Panc1 (cell line): ENCODE measurements around the gene PRR5. TPM values are rescaled to one million over a fixed set of nuclear protein-coding genes. Genes with fewer than 3 reads are reported as not detected.

Experiments used
- ATAC-seq: fragments of 200-7000 bp; cut with Tn5 transposase; 2 replicates; pipeline ENCODE4 v1.9.1; 2020; ENCODE audit warnings: mild to moderate bottlenecking, moderate library complexity
- BruUV-seq: library from RNA; stranded (reverse); fragments of 400-500 nt; replicated peaks from 2 replicates; lab custom pipeline; 2021; lab: Mats Ljungman, UMichigan
- CTCF ChIA-PET: fragments of 300-600 bp; sonication (Branson Sonifier 250); formaldehyde crosslinking; loops from one replicate; lab custom pipeline; 2022; ENCODE audit warnings: antibody characterized with exemption; lab: Charles Lee
- POLR2A ChIA-PET: fragments of 300-600 bp; sonication (Branson Sonifier 250); formaldehyde crosslinking; loops from one replicate; lab custom pipeline; 2022; ENCODE audit warnings: antibody characterized with exemption; lab: Charles Lee
- DNase-seq: peaks from one replicate; pipeline ENCODE4 v3.0.0-alpha.2; 2010; ENCODE audit warnings: low read depth, low spot score
- H3K27ac ChIP-seq: 2 replicates; pipeline ENCODE4 v1.5.1; 2011; ENCODE audit warnings: mild to moderate bottlenecking, low read length, inconsistent platforms
- H3K27me3 ChIP-seq: fragments of 200-500 bp; sonication (Bioruptor generic); 2 replicates; pipeline ENCODE4 v1.6.0; 2014; ENCODE audit warnings: low read length, inconsistent platforms; ENCODE audit not compliant: control insufficient read depth, insufficient read depth
- H3K36me3 ChIP-seq: fragments of 200-500 bp; sonication (Bioruptor generic); 2 replicates; pipeline ENCODE4 v1.5.1; 2014; ENCODE audit warnings: inconsistent platforms, mild to moderate bottlenecking, low read length, moderate library complexity; ENCODE audit not compliant: control insufficient read depth, insufficient read depth
- H3K4me1 ChIP-seq: 2 replicates; pipeline ENCODE4 v1.5.1; 2011; ENCODE audit warnings: inconsistent platforms, mild to moderate bottlenecking, low read length, moderate library complexity; ENCODE audit not compliant: control insufficient read depth, insufficient read depth
- H3K4me3 ChIP-seq, 2 experiments: 2 replicates each; pipeline ENCODE4 v1.5.1; 2011 to 2012; ENCODE audit warnings: low read depth in 2 of 2, low read length in 2 of 2, mild to moderate bottlenecking in 2 of 2, inconsistent platforms in 1 of 2, moderate library complexity in 1 of 2
- H3K9me3 ChIP-seq: fragments of 200-500 bp; sonication (Bioruptor generic); 2 replicates; pipeline ENCODE4 v1.5.1; 2014; ENCODE audit warnings: low read depth, mild to moderate bottlenecking, inconsistent platforms, low read length, moderate library complexity; ENCODE audit not compliant: control insufficient read depth, insufficient read depth
- POLR2AphosphoS5 ChIP-seq: IDR thresholded peaks from 2 replicates; pipeline ENCODE4 v1.6.1; 2012; ENCODE audit warnings: mild to moderate bottlenecking, low read depth, low read length, moderate library complexity
- REST ChIP-seq, 2 experiments: IDR thresholded peaks; 2 replicates each; pipeline ENCODE4 v1.6.1; 2011 to 2012; ENCODE audit warnings: low read depth in 2 of 2, control low read depth in 1 of 2, low read length in 1 of 2, mild to moderate bottlenecking in 1 of 2, moderate library complexity in 1 of 2; ENCODE audit not compliant: insufficient read depth in 1 of 2
- SIN3A ChIP-seq: IDR thresholded peaks from 2 replicates; pipeline ENCODE4 v1.6.1; 2012; ENCODE audit warnings: low read depth, mild to moderate bottlenecking, low read length, moderate library complexity, borderline replicate concordance; ENCODE audit not compliant: insufficient read depth
- TCF7L2 ChIP-seq: IDR thresholded peaks from 2 replicates; pipeline ENCODE4 v1.6.1; 2011; ENCODE audit warnings: mild to moderate bottlenecking, low read depth, low read length, inconsistent platforms
- in situ Hi-C: cut with HindIII; loops from 2 replicates; pipeline ENCODE4 v1.10.0; 2016; ENCODE audit warnings: low sequenced_read_pairs, low pct_unique_long_range_greater_than_20kb
- intact Hi-C: fragments of 100-400 bp; cut with micrococcal nuclease; formaldehyde crosslinking; loops from one replicate; pipeline ENCODE4 v1.10.0; 2022; ENCODE audit not compliant: unreplicated experiment
- total RNA-seq: library from RNA; stranded (reverse); gene quantifications from one replicate; pipeline ENCODE4 v1.2.1, GENCODE V29; 2021; ENCODE audit not compliant: unreplicated experiment
- TF ChIP-seq, protein P1 (sequence below): fragments of 450-650 bp; IDR thresholded peaks from 2 replicates; pipeline ENCODE4 v1.5.1; 2017; ENCODE audit warnings: mild to moderate bottlenecking

The PRR5 gene
- total RNA-seq, 1 experiment from 2014 or later, result 11.5 TPM

- no peak overlapping the region for H3K4me3 ChIP-seq
- H3K27me3 ChIP-seq, result no peaks in the 10 kb centered on the region
- 0 out of 2 replicates have a peak, but pooled peaks cover 4% of the 10 kb centered on the region for H3K4me1 ChIP-seq
- ATAC-seq, result no peak
- intact Hi-C loops (no loop called here), in situ Hi-C loops (no loop called here)
- TF ChIP-seq SIN3A, result no peak
- TF ChIP-seq POLR2AphosphoS5, result no peak
- TF ChIP-seq REST (IDR thresholded peaks at IDR 0.05; ENCODE audit: insufficient read depth in 1 of 2, low read depth in 2 of 2, low read length in 1 of 2), result no peak
- no TSS peak for BruUV-seq
- CTCF ChIA-PET, result no interaction called here
- H3K9me3 ChIP-seq, result no peaks in the 10 kb centered on the region
- POLR2A ChIA-PET, result no interaction called here
- DNase-seq, result no peak
- H3K36me3 ChIP-seq, result no peaks in the 10 kb centered on the region
- H3K27ac ChIP-seq, result no peak overlapping the region
Observed at GRCh38 chr22:44707178-44707577, 5.2 kb downstream of the PRR5 start.

DNA sequence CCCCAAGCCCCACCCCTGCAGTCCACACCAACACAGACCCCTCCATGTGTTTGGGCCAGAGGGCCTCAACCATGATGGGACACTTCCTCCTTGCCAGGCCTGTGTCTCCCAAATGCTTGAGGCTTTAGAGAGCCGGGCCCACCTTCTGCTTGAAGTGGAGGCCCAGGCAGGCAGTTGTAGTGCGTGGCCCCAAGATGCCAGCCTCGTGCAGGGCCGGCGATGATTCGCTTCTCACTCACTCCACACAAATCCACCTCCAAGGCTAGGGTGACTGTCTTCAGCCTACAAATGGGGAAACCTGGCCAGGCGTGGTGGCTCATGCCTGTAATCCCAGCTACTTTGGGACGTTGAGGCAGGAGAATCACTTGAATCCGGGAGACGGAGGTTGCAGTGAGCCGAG, 5.7 kb downstream of the PRR5 start:
- Histone ChIP-seq H3K36me3 (no peaks in the 10 kb centered on the region), H3K27ac (no peak overlapping the region), H3K4me3 (no peak overlapping the region), H3K9me3 (no peaks in the 10 kb centered on the region), H3K4me1 (0 out of 2 replicates have a peak, but pooled peaks cover 4% of the 10 kb centered on the region), H3K27me3 (no peaks in the 10 kb centered on the region)
- BruUV-seq, result no TSS peak
- DNase-seq (no peak), ATAC-seq (no peak)
- intact Hi-C loops, result no loop called here
- POLR2A ChIA-PET, result interaction anchor here (0.6 kb wide), 1 partner anchor 9 kb away, joined by 3 read pairs; no protein-coding TSS in a partner anchor
- in situ Hi-C loops, result no loop called here
- no peak for TF ChIP-seq SIN3A
- TF ChIP-seq POLR2AphosphoS5, result no peak
- no peak for TF ChIP-seq REST (IDR thresholded peaks at IDR 0.05; ENCODE audit: insufficient read depth in 1 of 2, low read depth in 2 of 2, low read length in 1 of 2)
- TF ChIP-seq TCF7L2, result no peak
- TF ChIP-seq, protein P1, sequence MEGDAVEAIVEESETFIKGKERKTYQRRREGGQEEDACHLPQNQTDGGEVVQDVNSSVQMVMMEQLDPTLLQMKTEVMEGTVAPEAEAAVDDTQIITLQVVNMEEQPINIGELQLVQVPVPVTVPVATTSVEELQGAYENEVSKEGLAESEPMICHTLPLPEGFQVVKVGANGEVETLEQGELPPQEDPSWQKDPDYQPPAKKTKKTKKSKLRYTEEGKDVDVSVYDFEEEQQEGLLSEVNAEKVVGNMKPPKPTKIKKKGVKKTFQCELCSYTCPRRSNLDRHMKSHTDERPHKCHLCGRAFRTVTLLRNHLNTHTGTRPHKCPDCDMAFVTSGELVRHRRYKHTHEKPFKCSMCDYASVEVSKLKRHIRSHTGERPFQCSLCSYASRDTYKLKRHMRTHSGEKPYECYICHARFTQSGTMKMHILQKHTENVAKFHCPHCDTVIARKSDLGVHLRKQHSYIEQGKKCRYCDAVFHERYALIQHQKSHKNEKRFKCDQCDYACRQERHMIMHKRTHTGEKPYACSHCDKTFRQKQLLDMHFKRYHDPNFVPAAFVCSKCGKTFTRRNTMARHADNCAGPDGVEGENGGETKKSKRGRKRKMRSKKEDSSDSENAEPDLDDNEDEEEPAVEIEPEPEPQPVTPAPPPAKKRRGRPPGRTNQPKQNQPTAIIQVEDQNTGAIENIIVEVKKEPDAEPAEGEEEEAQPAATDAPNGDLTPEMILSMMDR, result no peak
- CTCF ChIA-PET, result no interaction called here
